Trophoblast cell (in vitro differentiated cells and primary cell): ENCODE data around the gene SLC26A9.

Source experiments
- DNase-seq, 2 donors: peaks; one replicate each; pipeline ENCODE4 v3.0.0-alpha.2; 2016
- H2AFZ ChIP-seq: 2 replicates; pipeline ENCODE4 v1.6.1; 2013; ENCODE audit warnings: low read length, moderate library complexity, mild to moderate bottlenecking; ENCODE audit not compliant: insufficient read depth, poor library complexity
- H2AK5ac ChIP-seq: 2 replicates; pipeline ENCODE4 v1.6.1; 2013; ENCODE audit warnings: mild to moderate bottlenecking, low read length
- H2BK120ac ChIP-seq: 2 replicates; pipeline ENCODE4 v1.6.1; 2013; ENCODE audit warnings: low read length, mild to moderate bottlenecking, moderate library complexity; ENCODE audit not compliant: insufficient read depth, poor library complexity
- H2BK12ac ChIP-seq: 2 replicates; pipeline ENCODE4 v1.6.1; 2013; ENCODE audit warnings: mild to moderate bottlenecking, low read length, moderate library complexity
- H2BK5ac ChIP-seq: 2 replicates; pipeline ENCODE4 v1.6.1; 2013; ENCODE audit warnings: low read length, low read depth, moderate library complexity, mild to moderate bottlenecking; ENCODE audit not compliant: poor library complexity
- H3K14ac ChIP-seq: 2 replicates; pipeline ENCODE4 v1.6.1; 2013; ENCODE audit warnings: mild to moderate bottlenecking, low read length
- H3K18ac ChIP-seq: 2 replicates; pipeline ENCODE4 v1.6.1; 2013; ENCODE audit warnings: mild to moderate bottlenecking, low read length
- H3K23ac ChIP-seq: 2 replicates; pipeline ENCODE4 v1.6.1; 2013; ENCODE audit warnings: low read length
- H3K27ac ChIP-seq: 2 replicates; pipeline ENCODE4 v1.5.1; 2013; ENCODE audit warnings: low read depth, mild to moderate bottlenecking, inconsistent platforms, low read length, moderate library complexity
- H3K27me3 ChIP-seq: 2 replicates; pipeline ENCODE4 v1.6.1; 2013; ENCODE audit warnings: inconsistent platforms, mild to moderate bottlenecking, low read length, moderate library complexity; ENCODE audit not compliant: insufficient read depth
- H3K36me3 ChIP-seq, 2 experiments: 1 replicate in 1 of 2; 2 replicates in 1 of 2; pipeline ENCODE4 v1.6.1; 2013; ENCODE audit warnings: low read length in 2 of 2, mild to moderate bottlenecking in 2 of 2, moderate library complexity in 1 of 2; ENCODE audit not compliant: insufficient read depth in 2 of 2, control insufficient read depth in 1 of 2
- H3K4ac ChIP-seq: 2 replicates; pipeline ENCODE4 v1.6.1; 2013; ENCODE audit warnings: low read depth, mild to moderate bottlenecking, low read length, moderate library complexity
- H3K4me1 ChIP-seq, 2 experiments: 1 replicate in 1 of 2; 2 replicates in 1 of 2; pipeline ENCODE4 v1.6.1; 2013; ENCODE audit warnings: low read length in 2 of 2, mild to moderate bottlenecking in 2 of 2, moderate library complexity in 1 of 2; ENCODE audit not compliant: insufficient read depth in 2 of 2, control insufficient read depth in 1 of 2
- H3K4me2 ChIP-seq: 2 replicates; pipeline ENCODE4 v1.6.1; 2013; ENCODE audit warnings: inconsistent platforms, mild to moderate bottlenecking, low read length, moderate library complexity
- H3K4me3 ChIP-seq: 2 replicates; pipeline ENCODE4 v1.5.1; 2013; ENCODE audit warnings: mild to moderate bottlenecking, low read depth, low read length, inconsistent platforms
- H3K79me1 ChIP-seq: one replicate; pipeline ENCODE4 v1.6.1; 2013; ENCODE audit warnings: low read length
- H3K79me2 ChIP-seq: 2 replicates; pipeline ENCODE4 v1.6.1; 2013; ENCODE audit warnings: low read length, mild to moderate bottlenecking; ENCODE audit not compliant: control insufficient read depth, insufficient read depth, poor library complexity
- H3K9ac ChIP-seq: 2 replicates; pipeline ENCODE4 v1.6.1; 2013; ENCODE audit warnings: mild to moderate bottlenecking, low read length
- H3K9me3 ChIP-seq: 2 replicates; pipeline ENCODE4 v1.6.1; 2013; ENCODE audit warnings: low read depth, mild to moderate bottlenecking, control low read depth, inconsistent platforms, low read length; ENCODE audit not compliant: insufficient read depth
- H4K12ac ChIP-seq: 2 replicates; pipeline ENCODE4 v1.6.1; 2013; ENCODE audit warnings: low read depth, mild to moderate bottlenecking, low read length, moderate library complexity
- H4K8ac ChIP-seq: 2 replicates; pipeline ENCODE4 v1.6.1; 2013; ENCODE audit warnings: low read depth, mild to moderate bottlenecking, low read length, moderate library complexity
- H4K91ac ChIP-seq: one replicate; pipeline ENCODE4 v1.6.1; 2013; ENCODE audit warnings: low read depth, mild to moderate bottlenecking, low read length, moderate library complexity
- WGBS: extraction: QIAGEN DNeasy Blood & Tissue Kit; methylation state at CpG from one replicate; pipeline ENCODE4 v1.1.7; 2013; ENCODE audit warnings: missing lambda C conversion rate; ENCODE audit not compliant: insufficient read length, insufficient coverage; ENCODE audit errors: extremely low coverage; 5-methylcytosine and 5-hydroxymethylcytosine counted together

The SLC26A9 gene

DNA sequence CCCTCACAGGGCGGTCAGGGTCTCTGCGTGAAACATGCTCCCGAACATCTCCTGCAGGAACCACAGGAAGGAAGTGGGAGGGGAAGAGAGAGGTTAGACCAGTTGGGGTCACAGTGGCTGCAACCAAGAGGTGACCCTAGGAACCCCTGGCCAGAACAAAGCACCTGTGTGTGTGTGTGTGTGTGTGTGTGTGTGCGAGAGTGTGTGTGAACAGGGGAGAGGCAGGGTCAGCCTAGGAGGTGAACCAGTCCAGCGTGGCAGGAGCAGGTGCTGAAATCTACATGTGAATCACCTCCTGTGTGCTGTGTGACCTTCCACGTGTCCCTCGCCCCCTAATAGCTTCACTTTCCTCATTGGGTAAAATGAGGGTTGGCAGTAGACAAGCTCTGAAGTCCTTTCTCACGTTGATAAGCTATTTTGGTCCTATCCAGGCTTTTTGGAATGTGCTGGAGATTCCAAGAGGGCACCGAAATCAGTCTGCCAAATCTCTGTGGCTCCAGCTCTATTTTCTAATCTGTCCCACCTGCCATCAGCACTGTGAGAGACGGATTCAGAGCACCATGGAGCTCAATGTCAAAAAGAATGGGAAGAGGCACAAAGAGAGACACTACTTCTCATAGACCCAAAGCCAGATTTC is 27.8 kb downstream of the SLC26A9 start:
- no peaks in the 10 kb centered on the region for H3K27me3 ChIP-seq
- no peak overlapping the region for H2BK120ac ChIP-seq
- H3K4me1 ChIP-seq = no peaks in the 10 kb centered on the region
- no peak overlapping the region for H2AFZ ChIP-seq
- H2BK12ac ChIP-seq = no peak overlapping the region
- H3K36me3 ChIP-seq = no peaks in the 10 kb centered on the region
- no peak overlapping the region for H4K8ac ChIP-seq
- H3K9me3 ChIP-seq = peaks cover 2% of the 10 kb centered on the region
- H4K91ac ChIP-seq = no peak overlapping the region
- H3K79me1 ChIP-seq = no peaks in the 10 kb centered on the region
- H3K79me2 ChIP-seq = no peaks in the 10 kb centered on the region
- H4K12ac ChIP-seq = no peak overlapping the region
- no peak overlapping the region for H2BK5ac ChIP-seq
- no peak overlapping the region for H3K23ac ChIP-seq
- no CpG with 5 or more reads among the region's 10 CpGs for WGBS
- H3K4ac ChIP-seq = no peak overlapping the region
- H2AK5ac ChIP-seq = no peak overlapping the region
- no peak overlapping the region for H3K14ac ChIP-seq
- H3K4me2 ChIP-seq = no peak overlapping the region
- H3K18ac ChIP-seq = no peak overlapping the region
- DNase-seq = no peak
- no peak overlapping the region for H3K4me3 ChIP-seq
- no peak overlapping the region for H3K9ac ChIP-seq
- no peak overlapping the region for H3K27ac ChIP-seq

GRCh38 chr1:205914730-205915129 is 28.5 kb downstream of the SLC26A9 start:
- Histone ChIP-seq H3K36me3 (no peaks in the 10 kb centered on the region), H3K9ac (no peak overlapping the region), H3K79me1 (no peaks in the 10 kb centered on the region), H3K4ac (no peak overlapping the region), H2AK5ac (no peak overlapping the region), H2BK12ac (no peak overlapping the region), H2BK5ac (no peak overlapping the region), H4K8ac (no peak overlapping the region), H3K23ac (no peak overlapping the region), H3K27ac (no peak overlapping the region), H2AFZ (no peak overlapping the region), H3K4me2 (no peak overlapping the region), H3K79me2 (no peaks in the 10 kb centered on the region), H3K14ac (no peak overlapping the region), H3K18ac (no peak overlapping the region), H3K27me3 (no peaks in the 10 kb centered on the region), H3K4me1 (no peaks in the 10 kb centered on the region), H2BK120ac (no peak overlapping the region), H3K9me3 (peaks cover 2% of the 10 kb centered on the region), H4K91ac (no peak overlapping the region), H3K4me3 (no peak overlapping the region), H4K12ac (no peak overlapping the region)
- no peak for DNase-seq
- WGBS = no CpG with 5 or more reads among the region's 7 CpGs

DNA sequence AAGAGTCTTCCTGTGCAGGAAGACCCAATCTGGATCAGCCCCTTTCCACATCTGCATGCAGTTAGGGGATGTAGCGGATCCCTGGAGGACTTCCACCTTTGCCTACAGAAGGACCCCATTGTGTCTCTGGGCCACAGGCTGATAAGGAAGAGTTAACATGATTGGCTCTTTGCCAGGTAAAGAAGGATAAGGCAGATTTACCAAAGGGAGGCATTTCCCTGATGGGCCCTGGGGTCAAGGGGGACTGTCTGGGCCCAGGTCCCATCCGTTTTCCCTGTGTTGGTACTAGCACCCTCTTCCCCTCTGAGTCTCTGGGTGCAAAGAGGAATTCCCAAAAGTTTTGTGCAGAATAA is 29.1 kb downstream of the SLC26A9 start:
- Histone ChIP-seq H4K12ac (no peak overlapping the region), H3K36me3 (no peaks in the 10 kb centered on the region), H2BK120ac (no peak overlapping the region), H4K91ac (no peak overlapping the region), H2BK12ac (no peak overlapping the region), H2AK5ac (no peak overlapping the region), H3K27ac (no peak overlapping the region), H3K4ac (no peak overlapping the region), H2AFZ (no peak overlapping the region), H3K4me2 (no peak overlapping the region), H3K79me2 (no peaks in the 10 kb centered on the region), H2BK5ac (no peak overlapping the region), H3K27me3 (no peaks in the 10 kb centered on the region), H3K9me3 (peaks cover 2% of the 10 kb centered on the region), H3K9ac (no peak overlapping the region), H3K23ac (no peak overlapping the region), H3K79me1 (no peaks in the 10 kb centered on the region), H3K14ac (no peak overlapping the region), H4K8ac (no peak overlapping the region), H3K4me1 (no peaks in the 10 kb centered on the region), H3K4me3 (no peak overlapping the region), H3K18ac (no peak overlapping the region)
- no peak for DNase-seq
- WGBS = no CpG with 5 or more reads among the region's 2 CpGs

DNA sequence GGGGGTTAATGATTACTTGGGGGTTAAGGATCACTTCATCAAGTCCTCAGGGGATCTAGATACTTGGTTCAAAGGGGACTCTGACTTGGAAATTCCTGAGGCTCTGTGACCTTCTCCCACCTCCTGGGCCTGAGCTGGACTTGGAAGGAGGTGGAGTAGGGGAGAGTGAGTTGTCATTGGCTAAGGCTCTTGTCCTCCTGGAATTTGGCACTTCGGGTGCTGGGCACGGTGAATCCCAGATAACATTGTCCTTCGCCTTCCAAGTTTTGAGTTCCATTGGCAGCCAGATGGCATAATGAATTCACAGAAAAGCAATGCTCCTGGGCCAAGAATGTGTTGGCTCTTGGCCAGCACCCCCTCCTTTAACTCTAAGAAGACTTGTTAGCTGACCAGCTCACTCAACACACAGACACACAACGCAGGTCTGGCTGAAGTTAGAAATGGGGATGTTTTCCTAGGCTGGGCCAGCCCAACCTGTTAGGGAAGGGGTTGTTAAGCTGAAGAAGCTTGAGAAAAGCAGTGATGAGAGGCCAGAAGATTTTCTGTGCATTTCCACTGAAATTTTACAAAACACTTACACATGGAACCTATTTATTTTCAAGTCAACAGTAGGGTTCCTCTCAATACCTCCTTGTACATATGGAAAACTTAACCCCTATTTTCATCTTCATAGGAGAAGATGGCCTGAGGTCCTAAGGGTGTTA is 29.7 kb downstream of the SLC26A9 start:
- no peak overlapping the region for H2AFZ ChIP-seq
- H3K23ac ChIP-seq = no peak overlapping the region
- no peak overlapping the region for H4K12ac ChIP-seq
- no peak overlapping the region for H3K4ac ChIP-seq
- H3K79me2 ChIP-seq = no peaks in the 10 kb centered on the region
- H3K4me3 ChIP-seq = no peak overlapping the region
- no peak overlapping the region for H3K4me2 ChIP-seq
- H4K91ac ChIP-seq = no peak overlapping the region
- no peaks in the 10 kb centered on the region for H3K36me3 ChIP-seq
- H3K9ac ChIP-seq = no peak overlapping the region
- no peak overlapping the region for H2AK5ac ChIP-seq
- no peak for DNase-seq
- H3K14ac ChIP-seq = no peak overlapping the region
- H4K8ac ChIP-seq = no peak overlapping the region
- WGBS = no CpG with 5 or more reads among the region's 4 CpGs
- H2BK12ac ChIP-seq = no peak overlapping the region
- H3K27me3 ChIP-seq = no peaks in the 10 kb centered on the region
- H2BK120ac ChIP-seq = no peak overlapping the region
- no peaks in the 10 kb centered on the region for H3K79me1 ChIP-seq
- peaks cover 2% of the 10 kb centered on the region for H3K9me3 ChIP-seq
- no peak overlapping the region for H2BK5ac ChIP-seq
- no peak overlapping the region for H3K18ac ChIP-seq
- no peak overlapping the region for H3K27ac ChIP-seq
- no peaks in the 10 kb centered on the region for H3K4me1 ChIP-seq
